ENCODE results near the gene APP.
"Not testable (repeated sequence)": the region's sequence is repeated elsewhere in the genome, so short reads cannot be mapped to it uniquely, and the experiment has no call there.

Gene APP

GRCh38 chr21:26096494-26097371 lies 73.8 kb downstream of the APP start:
- no peak for DNase-seq

- no peak for DNase-seq
These were observed 75.4 kb downstream of the APP start for GRCh38 chr21:26095131-26095530.

DNA sequence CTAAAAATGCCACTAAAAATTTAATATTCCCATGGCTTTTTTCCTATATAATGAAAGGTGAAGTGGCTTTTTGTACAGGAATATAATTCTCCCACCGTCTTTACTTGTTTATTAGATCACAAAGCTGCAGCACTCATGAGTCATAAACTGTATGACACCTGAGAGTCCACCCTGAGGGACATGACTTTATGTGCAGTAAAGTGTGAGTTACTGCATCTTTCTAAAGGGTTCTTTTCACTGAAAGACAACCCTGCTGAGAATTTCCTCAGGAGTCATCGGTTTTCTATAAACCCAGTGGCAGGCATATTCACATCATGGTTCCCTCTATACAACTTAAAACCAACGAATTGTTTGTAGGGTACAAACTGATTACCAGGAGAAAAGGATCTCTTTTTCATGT lies 77.4 kb downstream of the APP start:
- DNase-seq = peak; percentile 37

- no peak for DNase-seq
These were observed 79.0 kb downstream of the APP start for GRCh38 chr21:26091480-26092018.

- no peak for DNase-seq
These were observed 80.8 kb downstream of the APP start for GRCh38 chr21:26089730-26090129.

GRCh38 chr21:26087223-26087918 lies 83.2 kb downstream of the APP start:
- DNase-seq = no peak

GRCh38 chr21:26085882-26086281 lies 84.7 kb downstream of the APP start:
- DNase-seq = no peak

DNA sequence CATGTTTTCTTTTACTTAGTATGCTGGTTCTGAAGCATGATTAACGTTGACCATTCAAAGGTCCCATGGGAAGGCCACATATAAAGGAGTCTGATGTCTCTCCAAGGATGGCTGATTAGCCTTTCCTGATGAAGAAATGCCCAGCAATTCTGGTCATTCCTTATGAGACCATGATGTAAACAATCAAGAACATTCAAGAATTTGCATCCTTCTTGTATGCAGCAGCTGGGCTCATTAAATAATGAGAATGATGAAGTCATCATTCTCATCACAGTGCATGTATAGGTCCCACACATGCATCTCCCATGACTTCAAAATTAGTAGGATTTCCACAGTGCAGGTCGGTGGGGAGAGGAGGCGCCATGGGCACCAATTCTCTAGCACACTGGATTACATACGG lies 85.4 kb downstream of the APP start:
- no peak for DNase-seq

DNA sequence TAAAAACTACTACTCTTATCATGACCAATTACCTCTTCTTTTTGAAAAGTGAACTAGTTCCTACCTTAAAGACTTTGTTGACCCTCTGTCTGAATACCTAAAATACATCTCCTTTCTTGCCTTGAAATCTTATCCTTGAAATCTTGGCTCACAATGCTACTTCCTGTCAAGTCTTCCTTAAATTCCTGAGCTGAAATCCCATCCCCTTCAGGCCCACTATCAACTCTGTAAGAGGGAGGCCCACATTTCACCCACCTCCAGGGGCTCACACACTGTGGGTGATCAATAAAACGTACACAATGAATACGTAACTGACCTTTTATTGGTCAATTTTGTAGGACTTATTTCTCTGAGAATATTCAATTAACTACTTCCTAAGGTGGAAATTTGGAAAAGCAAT lies 88.0 kb downstream of the APP start:
- DNase-seq = no peak

- DNase-seq = not testable (repeated sequence)
These were observed 89.3 kb downstream of the APP start for GRCh38 chr21:26081175-26081760.

GRCh38 chr21:26080211-26080610 lies 90.4 kb downstream of the APP start:
- no peak for DNase-seq

- DNase-seq = no peak
These were observed 91.2 kb downstream of the APP start for GRCh38 chr21:26079366-26079765.

GRCh38 chr21:26077521-26077920 lies 93.0 kb downstream of the APP start:
- DNase-seq = no peak

DNA sequence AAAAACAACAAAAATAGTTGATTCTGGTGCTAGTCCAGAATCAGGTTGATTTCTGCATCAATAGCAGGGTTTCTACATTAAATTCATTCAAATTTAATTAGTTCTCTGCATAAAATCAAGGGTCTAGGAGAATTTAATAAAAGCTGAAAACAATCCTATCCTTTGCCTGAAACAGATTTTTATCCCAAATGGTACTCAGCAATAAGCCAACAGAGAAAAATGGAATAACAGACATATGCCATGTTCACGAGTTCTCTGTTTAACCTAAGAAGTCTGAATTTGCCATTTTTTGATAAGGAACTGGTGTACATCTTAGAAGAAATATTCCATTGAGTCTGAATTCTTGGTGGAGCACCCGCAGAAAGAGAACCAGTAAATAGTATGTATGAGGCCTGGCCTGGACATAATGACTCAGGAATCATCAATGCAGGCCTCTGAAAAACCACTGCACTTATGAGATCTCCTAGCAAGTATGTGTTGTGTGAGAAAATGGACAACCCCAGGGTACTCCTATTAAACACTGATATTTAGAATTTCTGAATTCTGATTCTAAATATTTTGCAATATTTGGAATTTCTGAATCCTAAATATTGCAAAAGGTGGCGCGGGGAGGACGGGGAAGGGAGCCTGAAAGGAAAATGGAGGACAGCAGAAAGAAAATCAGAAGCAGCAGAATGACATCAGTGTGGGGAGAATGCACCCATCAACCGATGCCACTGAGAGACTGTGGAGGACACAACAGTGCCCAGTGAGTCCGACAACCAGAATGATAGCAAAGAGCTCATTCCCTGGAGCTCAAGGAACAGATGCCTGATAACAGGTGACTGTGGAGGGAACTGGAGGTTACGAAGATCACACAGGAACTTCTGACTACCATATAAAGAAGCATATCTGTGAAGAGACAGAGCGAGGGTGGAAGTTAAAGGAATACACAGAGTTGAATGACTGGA lies 97.6 kb downstream of the APP start:
- no peak for DNase-seq

- no peak for DNase-seq
These were observed 99.6 kb downstream of the APP start for GRCh38 chr21:26070822-26071425.

- no peak for DNase-seq
These were observed 100.4 kb downstream of the APP start for GRCh38 chr21:26070121-26070520.

DNA sequence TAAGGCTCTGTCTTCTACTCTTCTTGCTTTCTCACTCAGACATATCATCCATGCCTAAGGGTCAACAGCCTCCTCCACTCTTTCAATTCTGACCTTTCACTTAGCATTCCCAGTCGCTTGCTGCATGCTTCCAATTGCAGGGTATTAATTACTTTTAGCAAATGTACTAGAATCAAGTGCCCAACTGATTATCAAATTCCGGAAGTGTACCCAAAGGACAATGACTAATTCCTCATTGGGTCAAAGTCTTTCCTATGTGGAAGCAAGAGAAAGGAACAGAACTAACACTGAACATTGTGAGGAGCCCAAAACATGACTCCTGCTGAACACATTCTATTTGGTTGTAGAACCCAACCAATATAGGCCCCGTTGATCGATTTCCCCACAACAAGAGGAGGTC lies 101.8 kb downstream of the APP start:
- DNase-seq = no peak

DNA sequence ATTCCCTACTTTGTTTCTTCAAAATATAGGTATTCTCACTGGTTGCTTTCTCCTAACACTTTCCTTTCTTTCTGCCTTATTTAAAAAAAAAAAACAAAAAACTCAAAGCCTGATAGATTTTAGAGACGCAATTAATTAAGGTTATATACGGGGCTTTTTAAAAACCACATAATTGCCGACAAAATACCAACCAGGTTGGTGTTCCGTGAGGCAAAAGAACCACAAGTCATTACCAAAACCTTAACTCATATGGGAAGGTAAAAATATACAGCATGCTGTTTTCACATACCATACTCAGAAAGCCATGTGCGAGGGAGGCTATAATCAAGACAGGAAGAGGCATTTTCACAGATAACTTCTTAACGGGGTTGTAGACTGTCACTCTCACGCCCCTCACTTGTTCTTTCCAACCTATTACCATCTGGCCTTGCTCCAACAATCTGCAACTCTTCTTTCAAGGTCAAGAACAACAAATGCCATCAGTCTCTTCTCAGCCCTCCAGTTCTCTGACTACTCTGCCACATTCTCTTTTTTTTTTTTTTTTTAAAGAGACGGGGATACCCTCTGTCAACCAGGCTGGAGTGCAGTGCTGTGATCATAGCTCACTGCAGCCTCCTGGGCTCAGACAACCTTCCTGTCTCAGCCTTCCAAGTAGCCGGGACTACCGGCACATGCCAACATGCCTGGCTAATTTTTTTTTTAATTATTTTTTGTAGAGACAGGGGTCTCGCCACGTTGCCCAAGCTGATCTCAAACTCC lies 102.6 kb downstream of the APP start:
- no peak for DNase-seq

- DNase-seq = no peak
These were observed 106.1 kb downstream of the APP start for GRCh38 chr21:26064506-26064905.

GRCh38 chr21:26061437-26061836 lies 109.1 kb downstream of the APP start:
- DNase-seq = no peak
